Parietal lobe (tissue), 2 donors: Measurements from ENCODE around the gene RPAP2. TPM values are rescaled to one million over a fixed set of nuclear protein-coding genes. Genes with fewer than 3 reads are reported as not detected.

Source experiments
- small RNA-seq: library from RNA; depleted of rRNA; stranded (forward); fragments of <200 nt; gene quantifications from one replicate; pipeline ENCODE3, GENCODE V24; 2014; ENCODE audit warnings: low replicate concordance
- total RNA-seq: library from RNA; depleted of rRNA; stranded (reverse); fragments of >200 nt; gene quantifications from one replicate; pipeline ENCODE4 v1.2.3, GENCODE V29; 2014

RPAP2 gene
- 28.5 TPM for total RNA-seq

DNA sequence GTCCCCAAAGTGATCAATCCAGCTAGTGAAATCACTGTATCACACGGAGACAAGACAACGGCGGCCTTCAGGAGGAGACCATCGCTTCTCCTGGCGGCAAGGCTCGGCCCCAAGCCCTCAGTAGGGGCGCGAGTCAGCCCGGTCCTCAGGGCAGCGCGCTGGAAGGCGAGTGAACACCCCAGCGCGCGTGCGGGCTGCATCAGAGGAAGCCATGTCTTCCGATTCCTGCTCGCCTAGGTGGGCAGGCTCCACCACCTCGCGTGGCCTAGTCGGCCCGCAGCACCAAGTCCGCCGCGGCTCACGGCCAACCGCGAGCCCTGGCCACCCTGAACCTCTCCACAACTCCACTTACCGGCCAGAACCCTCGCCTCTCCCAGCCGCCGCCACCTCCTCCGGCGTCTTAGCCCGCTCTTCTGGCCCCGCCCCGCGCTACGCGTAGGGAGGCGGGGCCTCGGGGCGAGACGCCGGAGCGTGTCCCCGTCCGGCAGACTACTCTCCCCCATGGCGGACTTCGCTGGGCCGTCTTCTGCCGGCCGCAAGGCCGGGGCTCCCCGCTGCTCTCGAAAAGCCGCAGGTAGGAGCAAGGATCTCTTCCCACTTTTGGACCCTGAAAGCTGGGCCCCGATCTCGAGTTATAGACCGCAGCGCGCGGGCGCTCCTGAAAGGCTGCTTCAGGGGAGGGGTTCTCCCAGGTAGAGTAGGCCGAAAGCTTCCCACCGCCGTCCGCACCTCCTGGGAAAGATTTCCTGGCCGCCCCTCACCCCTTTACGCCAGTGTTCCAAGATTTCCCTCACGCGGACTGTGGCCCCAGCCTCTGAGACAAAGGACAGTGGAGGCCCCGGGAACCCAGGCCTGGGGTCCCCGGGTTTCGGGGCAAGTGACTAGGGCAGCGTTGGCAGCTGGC lies at the start of gene RPAP2, which contains the start of gene GLMN:
TSS of gene RPAP2 (plus strand) at position 487 of the 904 bp plus-strand sequence. CDS start at position 502, 15 bp downstream.
TSS of gene GLMN (minus strand) at position 415 of the 904 bp plus-strand sequence. CDS start 988 bp downstream, outside the sequence.

Small RNA genes lying within 50 kb of the gene (small RNA-seq; reads per million reads assigned to genes)
- gene RN7SL824P: not detected

Other genes with a start within 250 kb of the RPAP2 start
- not detected for gene SETSIP, start 223.6 kb upstream of the RPAP2 start, total RNA-seq
- 68.9 TPM for gene BTBD8, start 218.7 kb upstream of the RPAP2 start, total RNA-seq
- not detected for gene C1orf146, start 81.1 kb upstream of the RPAP2 start, total RNA-seq
- gene GLMN, start 72 bp upstream of the RPAP2 start, total RNA-seq: 32.6 TPM
- not detected for gene GFI1, start 187.9 kb downstream of the RPAP2 start, total RNA-seq